Fibroblast of pulmonary artery (primary cell): ENCODE data around the gene SKI.

Experiments
- DNase-seq: peaks from one replicate; pipeline ENCODE4 v3.0.0-alpha.2; 2010; ENCODE audit warnings: low read depth
- H3K4me3 ChIP-seq: replicated peaks from 2 replicates; pipeline ENCODE4 v1.5.1; 2011; ENCODE audit warnings: low read depth, mild to moderate bottlenecking, control low read depth, low read length, moderate library complexity
- TF ChIP-seq, protein P1 (sequence below): IDR thresholded peaks from 2 replicates; pipeline ENCODE4 v1.5.1; 2011; ENCODE audit warnings: mild to moderate bottlenecking, control low read depth, low read length, inconsistent platforms; ENCODE audit errors: missing control alignments

The SKI gene

GRCh38 chr1:2350501-2350900 lies 122.4 kb downstream of the SKI start:
- TF ChIP-seq, protein P1, sequence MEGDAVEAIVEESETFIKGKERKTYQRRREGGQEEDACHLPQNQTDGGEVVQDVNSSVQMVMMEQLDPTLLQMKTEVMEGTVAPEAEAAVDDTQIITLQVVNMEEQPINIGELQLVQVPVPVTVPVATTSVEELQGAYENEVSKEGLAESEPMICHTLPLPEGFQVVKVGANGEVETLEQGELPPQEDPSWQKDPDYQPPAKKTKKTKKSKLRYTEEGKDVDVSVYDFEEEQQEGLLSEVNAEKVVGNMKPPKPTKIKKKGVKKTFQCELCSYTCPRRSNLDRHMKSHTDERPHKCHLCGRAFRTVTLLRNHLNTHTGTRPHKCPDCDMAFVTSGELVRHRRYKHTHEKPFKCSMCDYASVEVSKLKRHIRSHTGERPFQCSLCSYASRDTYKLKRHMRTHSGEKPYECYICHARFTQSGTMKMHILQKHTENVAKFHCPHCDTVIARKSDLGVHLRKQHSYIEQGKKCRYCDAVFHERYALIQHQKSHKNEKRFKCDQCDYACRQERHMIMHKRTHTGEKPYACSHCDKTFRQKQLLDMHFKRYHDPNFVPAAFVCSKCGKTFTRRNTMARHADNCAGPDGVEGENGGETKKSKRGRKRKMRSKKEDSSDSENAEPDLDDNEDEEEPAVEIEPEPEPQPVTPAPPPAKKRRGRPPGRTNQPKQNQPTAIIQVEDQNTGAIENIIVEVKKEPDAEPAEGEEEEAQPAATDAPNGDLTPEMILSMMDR = no peak
- DNase-seq = no peak
- no peak overlapping the region for H3K4me3 ChIP-seq

DNA sequence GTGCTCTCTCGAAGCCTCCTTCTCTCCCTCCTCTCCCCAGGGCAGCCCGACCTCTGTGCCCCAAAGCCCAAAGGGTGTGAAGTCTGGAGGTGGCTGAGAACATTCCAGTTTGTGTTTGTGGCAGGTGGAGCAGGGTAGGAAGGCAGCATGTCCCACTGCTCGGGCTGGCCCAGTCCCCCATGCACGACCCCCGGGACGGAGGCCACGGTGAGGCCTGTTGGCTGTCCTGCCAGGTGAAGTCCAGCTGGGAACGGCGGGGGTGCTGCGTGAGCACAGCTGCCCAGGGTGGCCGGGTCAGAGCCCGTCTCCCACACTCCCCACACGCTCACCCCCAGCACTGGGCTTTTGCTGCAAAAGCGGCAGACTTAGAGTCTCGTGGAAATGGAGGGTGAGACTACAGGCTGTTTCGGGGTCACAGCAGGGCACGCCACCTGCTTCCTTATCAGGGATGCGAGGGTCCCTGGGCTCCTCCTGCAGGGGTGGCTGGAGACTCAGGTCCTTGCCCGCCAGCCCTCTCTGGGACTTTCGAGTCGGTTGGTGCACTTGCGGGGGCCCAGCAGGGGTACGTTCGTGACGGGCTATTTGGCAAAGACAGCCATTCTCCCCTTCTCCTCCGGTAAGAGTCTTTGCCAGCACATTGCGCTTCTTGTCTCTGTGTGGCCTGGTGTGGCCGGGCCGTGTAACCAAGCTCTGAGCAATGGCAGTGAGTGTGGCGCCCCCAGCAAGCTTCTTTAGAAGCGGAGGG lies 123.0 kb downstream of the SKI start:
- DNase-seq = no peak
- H3K4me3 ChIP-seq = no peak overlapping the region
- TF ChIP-seq, protein P1 = no peak

GRCh38 chr1:2351723-2352122 lies 123.6 kb downstream of the SKI start:
- H3K4me3 ChIP-seq = no peak overlapping the region
- TF ChIP-seq, protein P1 = no peak
- no peak for DNase-seq

DNA sequence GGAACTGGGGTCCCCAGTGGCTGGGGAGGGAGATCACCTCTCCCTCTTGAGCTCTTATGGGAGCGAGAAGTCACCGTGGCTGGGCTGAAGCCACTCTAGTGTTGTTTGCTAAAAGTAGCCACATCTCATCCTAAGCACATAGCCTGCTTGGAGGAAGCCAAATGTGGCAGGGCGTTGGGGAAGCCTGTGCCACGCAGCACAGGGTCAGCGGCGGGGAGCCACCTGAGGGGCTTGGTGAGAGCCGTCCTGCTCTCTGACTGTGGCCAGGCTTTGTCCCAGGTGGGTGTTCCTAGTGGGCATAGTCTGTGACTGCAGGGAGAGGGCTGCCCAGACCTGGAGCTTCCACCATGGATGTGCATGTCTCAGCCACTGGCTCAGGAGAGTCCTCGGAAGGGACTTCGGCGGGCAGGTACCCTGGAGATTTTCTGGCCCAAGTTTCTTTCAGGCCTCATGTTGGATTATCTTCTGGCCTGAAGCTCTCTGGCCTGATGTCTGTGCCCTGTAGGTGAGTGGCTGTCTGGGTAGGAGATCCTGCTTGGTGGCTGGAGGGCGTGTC lies 124.3 kb downstream of the SKI start:
- TF ChIP-seq, protein P1 = no peak
- DNase-seq = no peak
- no peak overlapping the region for H3K4me3 ChIP-seq

- TF ChIP-seq, protein P1 = no peak
- H3K4me3 ChIP-seq = no peak overlapping the region
- DNase-seq = no peak
Observed at GRCh38 chr1:2352897-2353550, 124.9 kb downstream of the SKI start.

DNA sequence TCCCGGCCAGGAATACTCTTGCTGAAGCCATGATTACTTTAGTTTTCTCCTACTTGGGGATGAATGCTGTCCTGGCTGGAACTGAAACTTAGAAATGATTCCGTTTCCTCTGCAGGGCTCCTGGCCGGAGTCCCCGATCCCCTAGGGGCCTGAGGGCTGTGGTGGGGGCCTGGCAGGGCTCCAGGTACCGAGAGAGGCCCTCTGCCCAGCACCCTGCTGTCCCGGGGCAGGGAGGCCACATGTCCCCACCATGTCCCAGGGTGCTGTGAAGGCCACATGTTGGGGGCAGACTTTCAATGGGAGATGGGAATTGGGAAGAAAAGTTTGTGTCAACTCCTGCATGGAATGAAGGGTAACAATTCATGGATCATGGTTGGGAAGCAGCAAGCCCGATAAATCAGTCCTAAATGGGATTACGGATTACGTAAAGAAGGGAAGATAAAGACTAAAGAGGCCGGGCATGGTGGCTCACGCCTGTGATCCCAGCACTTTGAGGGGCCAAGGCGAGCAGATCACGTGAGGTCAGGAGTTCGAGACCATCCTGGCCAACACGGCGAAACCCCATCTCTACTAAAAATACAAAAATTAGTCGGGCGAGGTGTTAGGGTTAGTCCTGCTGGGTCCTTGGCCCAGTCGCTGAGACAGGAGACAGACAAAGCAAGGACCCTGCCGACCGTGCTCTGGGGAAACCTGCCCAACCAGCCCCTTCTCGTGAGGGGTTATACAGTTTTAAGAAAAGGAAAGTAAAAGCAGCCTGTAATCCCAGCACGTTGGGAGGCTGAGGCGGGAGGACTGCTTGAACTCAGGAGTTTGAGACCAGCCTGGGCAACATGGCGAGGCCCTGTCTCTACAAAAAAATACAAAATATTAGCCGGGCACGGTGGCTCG lies 125.7 kb downstream of the SKI start:
- no peak for DNase-seq
- TF ChIP-seq, protein P1 = no peak
- no peak overlapping the region for H3K4me3 ChIP-seq
